H1 (cell line): ENCODE results near the gene PARD3. TPM values are rescaled to one million over a fixed set of nuclear protein-coding genes. Genes with fewer than 3 reads are reported as not detected.

Experiments
- CTCF ChIA-PET: fragments of 300-600 bp; sonication (Branson Sonifier 250); formaldehyde crosslinking; loops from one replicate; lab custom pipeline; 2021; ENCODE audit not compliant: partially characterized antibody; lab: Charles Lee
- POLR2A ChIA-PET: fragments of 300-600 bp; sonication (Branson Sonifier 250); formaldehyde crosslinking; loops from one replicate; lab custom pipeline; 2021; ENCODE audit warnings: inconsistent platforms; ENCODE audit not compliant: partially characterized antibody; lab: Charles Lee
- DNase-seq, 2 experiments: peaks; one replicate each; pipeline versions ENCODE4 v3.0.0 to v3.0.0-alpha.2; 2010 to 2022; ENCODE audit warnings: low spot score in 2 of 2, low read depth in 1 of 2, mixed read lengths in 1 of 2
- FAIRE-seq: peaks from 2 replicates; lab custom pipeline; 2011; peaks lifted over from hg19 to GRCh38; lab: Jason Lieb, UNC
- H2AFZ ChIP-seq: 2 replicates; pipeline ENCODE4 v1.8.1; 2012; ENCODE audit warnings: low read length, inconsistent platforms
- H2AK5ac ChIP-seq: 2 replicates; pipeline ENCODE4 v1.6.1; 2013; ENCODE audit warnings: low read depth, low read length
- H2BK120ac ChIP-seq: replicated peaks from 2 replicates; pipeline ENCODE3; 2013; ENCODE audit warnings: low read depth, low read length, inconsistent platforms
- H2BK12ac ChIP-seq: 2 replicates; pipeline ENCODE4 v1.6.1; 2013; ENCODE audit warnings: low read depth, low read length
- H2BK15ac ChIP-seq: 2 replicates; pipeline ENCODE4 v1.6.1; 2013; ENCODE audit warnings: low read length
- H2BK20ac ChIP-seq: 2 replicates; pipeline ENCODE4 v1.6.1; 2013; ENCODE audit warnings: low read length
- H2BK5ac ChIP-seq: 2 replicates; pipeline ENCODE4 v1.6.1; 2013; ENCODE audit warnings: low read depth, low read length
- H3K14ac ChIP-seq: 2 replicates; pipeline ENCODE4 v1.6.1; 2013; ENCODE audit warnings: inconsistent platforms; ENCODE audit not compliant: insufficient read length
- H3K18ac ChIP-seq: 2 replicates; pipeline ENCODE4 v1.6.1; 2013; ENCODE audit warnings: low read length; ENCODE audit errors: extremely low read depth
- H3K23ac ChIP-seq: 2 replicates; pipeline ENCODE4 v1.6.1; 2013; ENCODE audit warnings: inconsistent platforms; ENCODE audit not compliant: insufficient read length
- H3K23me2 ChIP-seq: 2 replicates; pipeline ENCODE4 v1.6.1; 2013; ENCODE audit warnings: low read depth, low read length
- H3K27ac ChIP-seq: 2 replicates; pipeline ENCODE4 v1.6.1; 2011; ENCODE audit warnings: low read depth, low read length, inconsistent platforms
- H3K27me3 ChIP-seq, 4 experiments: replicated peaks in 1 of 4; 1 replicate in 1 of 4; 2 replicates in 3 of 4; pipeline versions ENCODE4 v1.6.1 to v1.8.1; 2011 to 2013; ENCODE audit warnings: low read length in 3 of 4, mild to moderate bottlenecking in 3 of 4, inconsistent platforms in 2 of 4, mixed read lengths in 2 of 4, moderate library complexity in 1 of 4; ENCODE audit not compliant: control insufficient read depth in 3 of 4, insufficient read depth in 3 of 4; ENCODE audit errors: extremely low read depth in 1 of 4
- H3K36me3 ChIP-seq, 4 experiments: 2 replicates each; pipeline versions ENCODE4 v1.6.1 to v1.8.1; 2011 to 2013; ENCODE audit warnings: mild to moderate bottlenecking in 4 of 4, low read length in 3 of 4, moderate library complexity in 2 of 4, control low read depth in 1 of 4, inconsistent platforms in 1 of 4; ENCODE audit not compliant: insufficient read depth in 4 of 4, control insufficient read depth in 2 of 4
- H3K4ac ChIP-seq: replicated peaks from 2 replicates; pipeline ENCODE3; 2013; ENCODE audit warnings: low read length, low read depth, mixed read lengths, inconsistent platforms; ENCODE audit not compliant: insufficient read length
- H3K4me1 ChIP-seq, 4 experiments: replicated peaks in 1 of 4; 1 replicate in 1 of 4; 2 replicates in 3 of 4; pipeline versions ENCODE4 v1.6.1 to v1.8.1; 2011 to 2013; ENCODE audit warnings: low read length in 3 of 4, inconsistent platforms in 2 of 4, mixed read lengths in 1 of 4; ENCODE audit not compliant: insufficient read depth in 4 of 4, control insufficient read depth in 3 of 4
- H3K4me2 ChIP-seq, 2 experiments: 2 replicates each; pipeline versions ENCODE4 v1.6.1 to v1.8.1; 2011 to 2013; ENCODE audit warnings: low read depth in 2 of 2, low read length in 2 of 2, control low read depth in 1 of 2, inconsistent platforms in 1 of 2, mild to moderate bottlenecking in 1 of 2; ENCODE audit not compliant: insufficient read depth in 1 of 2
- H3K4me3 ChIP-seq, 4 experiments: fragments of 200-600, 300-600 bp in 1 of 4; sonication (generic), shearing (Covaris generic), sonication (Bioruptor Twin) in 1 of 4; 2 replicates each; pipeline versions ENCODE4 v1.5.1 to v1.8.1; 2011 to 2016; ENCODE audit warnings: low read length in 4 of 4, low read depth in 3 of 4, control low read depth in 2 of 4, inconsistent platforms in 2 of 4, mild to moderate bottlenecking in 2 of 4, mixed read lengths in 1 of 4, moderate library complexity in 1 of 4; ENCODE audit not compliant: insufficient read depth in 2 of 4; ENCODE audit errors: extremely low read depth in 1 of 4
- H3K56ac ChIP-seq: replicated peaks from 2 replicates; pipeline ENCODE3; 2013; ENCODE audit warnings: low read depth, mild to moderate bottlenecking, mixed read lengths, low read length, inconsistent platforms; ENCODE audit not compliant: insufficient read length
- H3K79me1 ChIP-seq: 2 replicates; pipeline ENCODE4 v1.6.1; 2013; ENCODE audit warnings: low read depth, low read length, control low read depth
- H3K79me2 ChIP-seq, 2 experiments: 2 replicates each; pipeline versions ENCODE4 v1.6.1 to v1.8.1; 2012 to 2013; ENCODE audit warnings: low read length in 2 of 2, mild to moderate bottlenecking in 2 of 2, inconsistent platforms in 1 of 2; ENCODE audit not compliant: insufficient read depth in 2 of 2, control insufficient read depth in 1 of 2
- H3K9ac ChIP-seq, 4 experiments: replicated peaks in 1 of 4; 1 replicate in 1 of 4; 2 replicates in 3 of 4; pipeline versions ENCODE4 v1.6.1 to v1.8.1; 2011 to 2013; ENCODE audit warnings: low read depth in 3 of 4, low read length in 3 of 4, control low read depth in 2 of 4, mild to moderate bottlenecking in 2 of 4, moderate library complexity in 2 of 4, inconsistent platforms in 1 of 4; ENCODE audit errors: extremely low read depth in 1 of 4
- H3K9me3 ChIP-seq, 2 experiments: 2 replicates each; pipeline versions ENCODE4 v1.6.1 to v1.8.1; 2012 to 2013; ENCODE audit warnings: mild to moderate bottlenecking in 2 of 2, moderate library complexity in 2 of 2, control low read depth in 1 of 2, inconsistent platforms in 1 of 2, low read depth in 1 of 2, low read length in 1 of 2, mixed read lengths in 1 of 2; ENCODE audit not compliant: insufficient read depth in 2 of 2
- H4K20me1 ChIP-seq, 2 experiments: replicated peaks in 1 of 2; 2 replicates each; pipeline versions ENCODE3 to v1.8.1; 2011 to 2013; ENCODE audit warnings: inconsistent platforms in 2 of 2, low read length in 2 of 2, mild to moderate bottlenecking in 1 of 2; ENCODE audit not compliant: insufficient read depth in 2 of 2, control insufficient read depth in 1 of 2
- H4K5ac ChIP-seq: 2 replicates; pipeline ENCODE4 v1.6.1; 2013; ENCODE audit warnings: low read length, low read depth, mixed read lengths, inconsistent platforms; ENCODE audit not compliant: insufficient read length
- H4K8ac ChIP-seq: 2 replicates; pipeline ENCODE4 v1.8.0; 2013; ENCODE audit warnings: mild to moderate bottlenecking, moderate library complexity, low read length, inconsistent platforms; ENCODE audit not compliant: insufficient read depth; ENCODE audit errors: extremely low read depth
- H4K91ac ChIP-seq: replicated peaks from 2 replicates; pipeline ENCODE3; 2013; ENCODE audit warnings: low read length, mixed read lengths, inconsistent platforms; ENCODE audit not compliant: insufficient read length
- CBX5 ChIP-seq: fragments of 300-800, 300-1000 bp; sonication (generic); IDR thresholded peaks from 2 replicates; pipeline ENCODE4 v1.7.1; 2016; ENCODE audit warnings: antibody characterized with exemption, low read length, low read depth
- GTF2F1 ChIP-seq: IDR thresholded peaks from 2 replicates; pipeline ENCODE4 v1.6.1; 2012; ENCODE audit warnings: low read depth, low read length, improper control_type of control experiment, borderline replicate concordance
- MAFK ChIP-seq: IDR thresholded peaks from 2 replicates; pipeline ENCODE4 v1.6.1; 2012; ENCODE audit warnings: low read depth, mild to moderate bottlenecking, improper control_type of control experiment, low read length
- NANOG ChIP-seq: IDR thresholded peaks from 2 replicates; pipeline ENCODE4 v1.6.1; 2011; ENCODE audit warnings: low read length, low read depth, mild to moderate bottlenecking, inconsistent platforms; ENCODE audit not compliant: insufficient read depth, poor library complexity, severe bottlenecking
- NRF1 ChIP-seq: IDR thresholded peaks from 2 replicates; pipeline ENCODE4 v1.6.1; 2011; ENCODE audit warnings: mild to moderate bottlenecking, low read depth, low read length, improper control_type of control experiment
- RNF2 ChIP-seq: fragments of 200-900, 300-1000 bp; sonication (generic); IDR thresholded peaks from 2 replicates; pipeline ENCODE4 v1.7.1; 2016; ENCODE audit warnings: borderline replicate concordance, low read depth, mild to moderate bottlenecking, antibody characterized with exemption, low read length; ENCODE audit not compliant: poor library complexity, severe bottlenecking; ENCODE audit errors: missing control alignments
- TAF1 ChIP-seq: IDR thresholded peaks from 2 replicates; pipeline ENCODE4 v1.6.1; 2011; ENCODE audit warnings: mild to moderate bottlenecking, low read depth, low read length
- YY1 ChIP-seq: IDR thresholded peaks from 2 replicates; pipeline ENCODE4 v1.6.1; 2011; ENCODE audit warnings: low read depth, mild to moderate bottlenecking, low read length
- WGBS, 2 experiments: shearing (Covaris generic) in 1 of 2; methylation state at CpG; one replicate each; pipeline versions ENCODE4 v1.1.6 to v1.1.7; 2013 to 2015; ENCODE audit warnings: low lambda C conversion rate in 2 of 2, mixed read lengths in 2 of 2, inconsistent platforms in 1 of 2, low coverage in 1 of 2, missing lambda C conversion rate in 1 of 2; ENCODE audit not compliant: insufficient replicate concordance in 2 of 2, insufficient coverage in 1 of 2, insufficient read length in 1 of 2; ENCODE audit errors: extremely low coverage in 1 of 2, missing lambda C conversion rate in 1 of 2; 5-methylcytosine and 5-hydroxymethylcytosine counted together
- polyA plus RNA-seq, 7 experiments: library from polyadenylated mRNA; depleted of rRNA in 3 of 7; stranded (reverse) in 5 of 7; unstranded in 2 of 7; fragments of >200 nt in 5 of 7; fragments of 200-250 nt in 2 of 7; gene quantifications; 1 replicate in 5 of 7; 2 replicates in 1 of 7; 4 replicates in 1 of 7; pipeline versions ENCODE4 v1.2.1 to v1.2.3, GENCODE V29; 2011 to 2013; ENCODE audit warnings: missing spikeins in 2 of 7, mixed read lengths in 2 of 7
- total RNA-seq: library from RNA; stranded (reverse); fragmentation: NEBNext Ultra II Directional; extraction: Animal tissue kit (Norgen Biotek cat#: 25700); gene quantifications from 2 replicates; pipeline ENCODE4 v1.2.1, GENCODE V29; 2021

The PARD3 gene
- total and polyA plus RNA-seq, 2 of the 8 experiments (the other 6 are each of a cell fraction or from before 2014, with no cell fraction given), result 19.7 to 49.1 TPM

DNA sequence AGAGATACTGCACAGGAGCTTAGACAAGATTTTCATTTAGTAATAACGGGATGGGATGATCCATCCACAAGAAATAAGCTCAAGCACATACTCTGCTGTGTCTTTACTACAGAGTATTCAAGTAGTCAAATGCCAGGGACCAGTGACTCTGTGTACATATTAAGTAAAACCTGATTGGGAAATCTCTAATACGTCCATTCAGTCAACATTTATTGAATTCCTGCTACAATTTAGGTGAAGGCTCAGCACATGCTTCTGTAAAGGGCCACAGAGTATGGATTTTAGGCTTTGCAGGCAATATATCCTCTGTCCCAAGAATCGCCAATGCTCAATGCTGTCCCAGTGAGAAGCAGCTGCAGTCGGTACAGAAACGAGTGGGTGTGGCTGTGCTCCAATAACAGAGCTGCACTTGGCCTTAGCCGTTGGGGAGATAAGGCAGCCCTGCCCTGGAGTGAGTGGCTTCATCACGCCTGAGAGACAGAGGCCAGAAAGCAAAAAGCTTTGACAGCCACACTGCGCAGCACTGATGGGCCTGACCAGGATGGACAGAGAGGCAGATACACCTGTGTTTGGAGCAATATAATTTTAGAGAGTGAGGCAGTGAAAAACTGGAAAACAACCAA is 186.8 kb downstream of the PARD3 start:
- Histone ChIP-seq H4K91ac (no peak overlapping the region), H3K4me3 (no peak overlapping the region), H3K4ac (no peak overlapping the region), H3K4me2 (no peak overlapping the region), H3K56ac (no peak overlapping the region), H3K9ac (no peak overlapping the region), H3K14ac (no peak overlapping the region), H3K23ac (no peak overlapping the region), H2BK12ac (no peak overlapping the region; the same call in 1 of the 2 replicates), H4K8ac (no peak overlapping the region), H2AK5ac (no peak overlapping the region), H3K23me2 (no peaks in the 10 kb centered on the region), H2BK15ac (no peak overlapping the region), H4K20me1 (peaks cover 0 to 4% of the 10 kb centered on the region in 2 experiments), H3K4me1 (peaks cover 0 to 8% (median 1%) of the 10 kb centered on the region in 4 experiments; a peak in 2 of 7 replicates), H3K79me2 (peaks cover 0 to 21% of the 10 kb centered on the region in 2 experiments; a peak in 1 of 4 replicates), H3K18ac (no peak overlapping the region), H2BK120ac (no peak overlapping the region), H3K27ac (no peak overlapping the region), H2BK5ac (no peak overlapping the region; the same call in 1 of the 2 replicates), H3K36me3 (no peaks in the 10 kb centered on the region), H2AFZ (no peak overlapping the region), H3K79me1 (peaks cover 5% of the 10 kb centered on the region; the same call in 1 of the 2 replicates), H4K5ac (no peak overlapping the region), H3K9me3 (no peaks in the 10 kb centered on the region), H2BK20ac (no peak overlapping the region), H3K27me3 (no peaks in the 10 kb centered on the region)
- 90% methylated on average over 8 of the region's 8 CpGs; no CpG with 5 or more reads in 1 of the 2 experiments for WGBS, 2 experiments
- no peak for DNase-seq
- no peak for FAIRE-seq
- TF ChIP-seq GTF2F1 (no peak), CBX5 (no peak), NRF1 (no peak), RNF2 (no peak), TAF1 (no peak), NANOG (no peak), MAFK (no peak), YY1 (no peak)
- CTCF ChIA-PET, result interaction anchor here (1.4 kb wide), 2 partner anchors 10 to 12 kb away, joined by 3 to 4 read pairs; no protein-coding TSS in a partner anchor
- POLR2A ChIA-PET, result no interaction called here
